Activated CD8-positive, alpha-beta memory T cell treated with anti-CD3 and anti-CD28 coated beads for 24 hours (primary cell): ENCODE results near the gene BTBD19.
"Not testable (repeated sequence)": the region's sequence is repeated elsewhere in the genome, so short reads cannot be mapped to it uniquely, and the experiment has no call there.

Source experiments
- DNase-seq: peaks from one replicate; pipeline ENCODE4 v3.0.0-alpha.2; 2020

BTBD19 gene

DNA sequence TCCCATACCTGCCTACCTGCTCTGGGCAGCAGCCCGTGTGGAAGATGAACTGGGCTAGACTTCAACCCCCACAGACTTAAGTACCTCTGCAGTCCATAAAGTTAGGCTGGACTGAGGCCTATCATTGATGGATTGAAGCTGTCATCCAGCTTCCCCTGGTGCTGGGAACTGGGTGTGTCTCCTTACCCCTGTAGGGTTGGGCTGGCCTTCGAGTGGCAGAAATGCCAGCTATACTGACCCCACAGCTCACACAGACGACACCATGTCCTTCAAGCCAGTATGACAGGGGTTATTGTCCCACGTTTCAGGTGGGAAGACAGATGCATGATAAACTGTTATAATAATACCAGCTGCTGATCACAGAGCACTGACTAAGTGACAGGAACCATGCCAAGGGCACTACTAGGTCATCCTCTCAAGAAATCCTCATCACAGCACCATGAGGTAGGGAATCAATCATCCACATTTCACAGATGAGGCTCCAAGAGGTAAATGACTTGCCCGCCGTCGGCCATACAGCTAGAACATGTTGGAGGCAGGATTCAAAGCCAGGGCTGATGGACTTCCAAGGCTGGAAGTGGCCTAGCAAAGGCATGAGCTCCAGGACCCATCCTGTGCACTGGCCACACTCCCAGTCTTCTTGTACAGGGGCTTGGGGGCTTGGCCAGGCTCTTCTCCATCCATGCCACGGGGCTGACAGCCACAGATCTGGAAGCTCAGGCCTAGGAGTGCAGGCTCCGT lies 20.0 kb upstream of the BTBD19 start, which contains the start of gene BEST4:
Gene BEST4, minus strand, starts transcription at position 51 of the 741 bp plus-strand sequence. CDS start 465 bp downstream, outside the sequence.
- DNase-seq: no peak

DNA sequence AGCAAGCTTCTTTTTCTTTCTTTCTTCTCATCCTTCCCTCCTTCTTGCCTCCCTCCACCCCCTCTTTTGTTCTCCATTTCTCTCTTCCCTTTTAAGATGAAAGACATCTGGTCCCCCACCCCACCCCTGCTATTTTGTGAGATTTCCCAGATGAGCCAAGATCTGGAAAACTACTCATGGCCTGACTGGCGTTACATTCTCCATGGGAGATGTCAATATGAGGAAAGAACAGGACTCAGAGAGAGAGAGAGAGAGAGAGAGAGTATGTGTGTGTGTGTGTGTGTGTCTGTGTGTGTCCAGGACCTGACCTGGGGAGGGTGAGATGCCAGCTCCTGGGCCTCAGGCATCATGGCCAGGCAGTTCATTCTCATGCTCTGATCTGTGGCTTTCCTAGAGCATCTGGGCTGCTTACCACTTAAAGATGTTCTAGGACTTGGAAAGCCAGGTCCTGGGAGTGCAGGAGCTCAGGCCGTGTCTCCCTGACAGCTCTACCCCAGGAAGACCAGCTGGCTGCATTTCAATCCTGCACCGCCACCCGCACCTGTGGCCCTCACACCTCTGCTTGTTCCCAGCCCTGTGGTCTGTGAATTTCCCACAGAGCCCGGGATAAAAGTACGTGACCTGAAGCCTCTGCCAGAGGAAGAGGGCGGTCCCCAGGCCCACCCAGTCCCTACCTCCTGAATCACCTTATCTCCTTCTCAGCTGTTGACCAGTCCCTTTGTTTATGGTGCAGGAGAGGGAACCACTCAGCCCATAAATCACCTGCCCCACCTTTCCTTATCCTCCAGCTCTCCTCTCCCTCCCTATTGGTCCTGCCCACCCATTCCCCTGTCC lies 17.1 kb upstream of the BTBD19 start:
- DNase-seq: no peak

- DNase-seq: no peak
These were observed 15.4 kb upstream of the BTBD19 start for GRCh38 chr1:44792736-44793502.

- DNase-seq: not testable (repeated sequence)
These were observed 10.4 kb upstream of the BTBD19 start for GRCh38 chr1:44797886-44798285.

GRCh38 chr1:44798481-44799365 lies 9.6 kb upstream of the BTBD19 start:
- no peak for DNase-seq

- peak; percentile 99 for DNase-seq
These were observed 8.3 kb upstream of the BTBD19 start, which contains the start of gene PLK3 for GRCh38 chr1:44799770-44800584. TSS of gene PLK3 (plus strand) at chr1:44800377. CDS start at chr1:44800464, 87 bp downstream.

- peak; percentile 72 for DNase-seq
These were observed 6.6 kb upstream of the BTBD19 start for GRCh38 chr1:44801491-44802305.

DNA sequence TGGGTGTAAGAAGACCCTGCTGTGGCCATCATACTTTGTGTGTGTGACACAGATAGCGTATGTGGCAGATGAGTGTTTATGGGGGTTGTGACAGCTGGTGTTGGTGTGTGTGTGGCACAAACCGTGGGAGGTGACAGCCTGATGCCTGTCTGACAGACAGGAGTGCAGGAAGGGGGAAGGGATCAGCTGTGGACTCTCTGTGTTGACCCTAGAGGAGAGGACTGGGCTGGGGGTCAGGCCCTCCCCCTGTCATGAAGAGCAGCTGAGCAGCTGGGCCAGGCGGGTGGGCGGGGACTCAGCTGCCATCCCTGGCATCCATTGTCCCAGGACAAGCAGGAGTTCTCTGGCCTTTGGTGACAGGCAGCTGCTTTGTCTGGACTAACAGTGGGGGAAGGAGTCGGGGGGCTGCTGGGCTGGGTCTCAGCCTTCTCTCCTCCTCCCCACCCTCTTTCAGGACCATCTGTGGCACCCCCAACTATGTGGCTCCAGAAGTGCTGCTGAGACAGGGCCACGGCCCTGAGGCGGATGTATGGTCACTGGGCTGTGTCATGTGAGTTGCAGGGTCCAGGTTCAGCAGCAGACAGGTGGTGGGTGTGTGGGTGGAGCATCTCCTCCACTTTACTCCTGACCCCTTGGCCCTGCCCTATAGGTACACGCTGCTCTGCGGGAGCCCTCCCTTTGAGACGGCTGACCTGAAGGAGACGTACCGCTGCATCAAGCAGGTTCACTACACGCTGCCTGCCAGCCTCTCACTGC lies 5.8 kb upstream of the BTBD19 start:
- DNase-seq: no peak

DNA sequence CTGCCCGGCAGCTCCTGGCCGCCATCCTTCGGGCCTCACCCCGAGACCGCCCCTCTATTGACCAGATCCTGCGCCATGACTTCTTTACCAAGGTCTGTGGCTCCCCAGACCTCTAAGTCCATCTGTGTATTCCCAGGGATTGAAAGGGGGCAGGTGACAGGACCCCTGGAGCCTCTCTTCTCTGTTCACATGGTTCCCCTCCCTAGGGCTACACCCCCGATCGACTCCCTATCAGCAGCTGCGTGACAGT lies 5.3 kb upstream of the BTBD19 start:
- no peak for DNase-seq

DNA sequence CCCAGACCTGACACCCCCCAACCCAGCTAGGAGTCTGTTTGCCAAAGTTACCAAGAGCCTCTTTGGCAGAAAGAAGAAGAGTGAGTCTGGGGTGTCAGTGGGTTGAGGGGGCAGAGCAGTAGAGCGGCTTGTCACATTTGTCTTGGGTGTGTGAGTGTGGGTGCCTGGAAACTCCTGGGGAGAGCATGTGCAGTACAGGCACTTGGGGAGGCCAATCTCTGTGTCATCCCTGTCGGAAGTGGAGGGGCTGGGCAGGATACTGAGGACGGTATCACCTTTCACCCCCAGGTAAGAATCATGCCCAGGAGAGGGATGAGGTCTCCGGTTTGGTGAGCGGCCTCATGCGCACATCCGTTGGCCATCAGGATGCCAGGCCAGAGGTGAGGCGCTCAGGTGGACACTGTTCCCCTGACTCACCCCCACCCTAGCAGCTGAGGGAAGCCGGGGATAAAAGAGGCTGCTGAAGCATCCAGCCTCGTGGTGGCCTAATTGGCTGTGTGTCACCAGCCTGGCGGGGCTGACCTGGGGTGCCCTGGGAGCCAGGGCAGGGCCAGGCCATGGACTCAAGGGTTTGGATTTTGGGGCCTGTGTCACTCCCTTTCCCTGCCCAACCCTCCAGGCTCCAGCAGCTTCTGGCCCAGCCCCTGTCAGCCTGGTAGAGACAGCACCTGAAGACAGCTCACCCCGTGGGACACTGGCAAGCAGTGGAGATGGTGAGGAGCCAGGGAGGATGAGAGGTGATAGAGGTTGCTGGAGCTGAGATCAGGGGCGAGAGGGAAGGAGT lies 4.8 kb upstream of the BTBD19 start:
- DNase-seq: no peak

DNA sequence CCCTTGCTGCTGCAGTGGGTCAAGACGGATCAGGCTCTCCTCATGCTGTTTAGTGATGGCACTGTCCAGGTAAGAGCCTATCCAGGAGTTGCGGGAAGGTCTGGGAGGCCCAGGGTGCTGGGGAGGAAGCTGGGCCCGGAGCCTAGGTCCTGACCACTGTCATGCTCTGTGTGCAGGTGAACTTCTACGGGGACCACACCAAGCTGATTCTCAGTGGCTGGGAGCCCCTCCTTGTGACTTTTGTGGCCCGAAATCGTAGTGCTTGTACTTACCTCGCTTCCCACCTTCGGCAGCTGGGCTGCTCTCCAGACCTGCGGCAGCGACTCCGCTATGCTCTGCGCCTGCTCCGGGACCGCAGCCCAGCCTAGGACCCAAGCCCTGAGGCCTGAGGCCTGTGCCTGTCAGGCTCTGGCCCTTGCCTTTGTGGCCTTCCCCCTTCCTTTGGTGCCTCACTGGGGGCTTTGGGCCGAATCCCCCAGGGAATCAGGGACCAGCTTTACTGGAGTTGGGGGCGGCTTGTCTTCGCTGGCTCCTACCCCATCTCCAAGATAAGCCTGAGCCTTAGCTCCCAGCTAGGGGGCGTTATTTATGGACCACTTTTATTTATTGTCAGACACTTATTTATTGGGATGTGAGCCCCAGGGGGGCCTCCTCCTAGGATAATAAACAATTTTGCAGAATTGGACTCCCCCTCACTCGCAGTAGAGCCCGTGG lies 2.9 kb upstream of the BTBD19 start:
- DNase-seq: no peak

- no peak for DNase-seq
These were observed 2.2 kb upstream of the BTBD19 start for GRCh38 chr1:44806025-44806703.

DNA sequence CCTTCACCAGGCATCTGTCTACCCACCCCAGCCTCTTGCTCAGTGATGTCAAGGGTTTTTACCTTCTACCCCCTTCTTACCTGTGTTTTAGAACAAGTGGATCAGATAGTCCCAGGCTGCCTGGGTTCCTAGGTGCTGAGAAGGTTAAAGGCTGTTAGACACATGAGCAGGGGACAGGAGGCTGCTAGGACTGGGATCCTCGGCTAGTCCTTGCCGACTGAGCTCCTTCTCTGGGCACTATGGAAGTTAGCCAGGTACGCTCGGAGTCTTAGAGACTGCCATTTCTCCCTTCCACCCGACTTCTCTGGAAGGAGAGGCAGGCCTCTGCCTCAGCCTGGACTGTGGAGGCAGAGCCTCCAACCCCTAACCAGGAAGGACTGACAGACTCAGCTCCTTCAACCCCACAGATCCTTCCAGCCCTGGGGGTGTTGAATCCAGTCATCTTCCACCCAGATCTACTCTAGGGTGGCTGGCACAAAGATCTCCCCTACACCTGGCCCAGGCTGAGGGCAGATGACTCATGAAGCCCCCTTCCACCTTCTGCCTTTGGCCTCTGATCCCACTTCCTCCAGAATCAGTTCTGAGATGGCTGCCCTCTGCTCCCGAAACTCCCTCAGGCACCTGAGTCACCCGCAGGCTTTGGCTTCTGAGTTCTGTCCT lies 1.5 kb upstream of the BTBD19 start, which contains the start of gene DYNLT4:
Gene DYNLT4, minus strand, starts transcription at position 648 of the 660 bp plus-strand sequence. CDS start 683 bp downstream, outside the sequence.
- DNase-seq: no peak

GRCh38 chr1:44807364-44808062 lies 810 bp upstream of the BTBD19 start:
- peak; percentile 94 for DNase-seq

DNA sequence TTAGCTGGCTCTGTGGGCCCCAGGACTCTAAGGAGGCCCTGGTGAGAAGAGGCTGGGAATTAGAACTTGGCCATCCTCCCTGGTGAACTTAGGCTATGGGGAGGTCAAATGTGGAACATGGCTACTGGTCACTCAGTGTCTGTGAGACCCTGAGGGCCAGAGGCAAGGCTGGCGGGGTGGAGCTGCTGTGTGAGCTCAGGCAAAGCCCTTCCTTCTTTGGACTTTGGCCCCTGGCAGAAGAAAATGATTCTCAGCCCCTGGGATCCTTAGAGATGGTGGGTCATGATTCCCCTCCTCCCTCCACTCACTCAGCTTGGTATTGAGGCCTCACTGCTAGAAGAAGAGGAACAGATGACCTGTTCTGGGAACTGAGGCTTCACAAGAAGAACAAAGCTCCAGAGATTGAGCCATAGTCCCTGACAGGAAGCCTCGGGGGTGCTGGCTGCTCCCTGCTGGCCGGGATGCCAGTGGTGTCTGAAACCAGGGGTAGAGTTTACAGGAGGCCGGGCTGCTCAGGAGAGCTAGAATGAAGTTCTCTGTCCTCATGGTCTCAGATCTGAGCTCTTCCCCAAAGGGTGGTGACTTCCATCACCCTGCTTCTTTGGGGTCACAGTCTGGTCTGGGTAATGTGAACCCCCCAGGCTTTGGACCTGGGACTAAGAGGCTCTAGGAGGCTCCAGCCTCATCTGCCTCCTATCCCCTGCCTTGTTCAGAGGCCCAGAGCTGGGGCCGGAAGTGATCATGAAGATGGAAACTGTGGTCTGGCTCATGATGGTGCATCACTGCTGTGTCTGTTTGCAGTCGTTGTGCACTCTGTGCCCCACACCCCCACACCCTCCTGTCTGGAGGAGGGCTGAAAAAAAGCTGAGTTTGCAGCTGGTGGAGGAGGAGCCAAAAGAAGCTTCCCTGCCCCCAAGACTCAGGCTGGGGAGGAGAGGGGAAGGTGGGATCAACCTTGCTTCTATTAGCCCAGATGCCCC lies 905 bp downstream of the BTBD19 start:
- DNase-seq: peak; percentile 90
